DOHH2 (cell line): Measurements from ENCODE around the gene SS18L1.

Experiments
- H3F3A ChIP-seq: fragments of 200-600 bp; sonication (generic), shearing (Covaris generic); 2 replicates; pipeline ENCODE4 v1.6.0; 2016; ENCODE audit warnings: antibody characterized with exemption, mild to moderate bottlenecking; ENCODE audit not compliant: control insufficient read depth, insufficient read depth
- H3K27ac ChIP-seq: fragments of 200-600 bp; sonication (generic); 2 replicates; pipeline ENCODE4 v1.5.1; 2014; ENCODE audit warnings: low read depth, mild to moderate bottlenecking, low read length, moderate library complexity
- H3K27me3 ChIP-seq: fragments of 200-600 bp; sonication (generic); 2 replicates; pipeline ENCODE4 v1.6.1; 2014; ENCODE audit warnings: mild to moderate bottlenecking, low read length, mixed read lengths; ENCODE audit not compliant: control insufficient read depth
- H3K36me3 ChIP-seq: fragments of 200-600 bp; sonication (generic); 2 replicates; pipeline ENCODE4 v1.6.1; 2014; ENCODE audit warnings: mild to moderate bottlenecking, low read length, moderate library complexity, mixed read lengths; ENCODE audit not compliant: control insufficient read depth
- H3K4me1 ChIP-seq: fragments of 200-600 bp; sonication (generic); 2 replicates; pipeline ENCODE4 v1.6.1; 2014; ENCODE audit warnings: mild to moderate bottlenecking, low read length, mixed read lengths; ENCODE audit not compliant: control insufficient read depth
- H3K4me2 ChIP-seq: fragments of 200-600 bp; sonication (generic); 2 replicates; pipeline ENCODE4 v1.6.0; 2014; ENCODE audit warnings: mild to moderate bottlenecking, low read length, moderate library complexity
- H3K4me3 ChIP-seq: fragments of 200-600 bp; sonication (generic); 2 replicates; pipeline ENCODE4 v1.5.1; 2014; ENCODE audit warnings: mild to moderate bottlenecking, low read length, mixed read lengths
- H3K79me2 ChIP-seq: fragments of 200-600 bp; sonication (generic); 2 replicates; pipeline ENCODE4 v1.6.1; 2014; ENCODE audit warnings: mild to moderate bottlenecking, low read length, mixed read lengths; ENCODE audit not compliant: control insufficient read depth
- H3K9me2 ChIP-seq: fragments of 200-600 bp; sonication (generic); replicated peaks from 2 replicates; pipeline ENCODE4 v1.6.1; 2014; ENCODE audit warnings: mild to moderate bottlenecking, low read length, mixed read lengths; ENCODE audit not compliant: control insufficient read depth
- H3K9me3 ChIP-seq: fragments of 200-600 bp; sonication (generic); 2 replicates; pipeline ENCODE4 v1.6.1; 2014; ENCODE audit warnings: antibody characterized with exemption, low read length, mixed read lengths; ENCODE audit not compliant: control insufficient read depth, insufficient read depth
- H4K20me1 ChIP-seq: fragments of 200-600 bp; sonication (generic); 2 replicates; pipeline ENCODE4 v1.6.0; 2014; ENCODE audit warnings: low read depth, mild to moderate bottlenecking, antibody characterized with exemption, low read length, moderate library complexity; ENCODE audit not compliant: control insufficient read depth, insufficient read depth
- EZH2phosphoT487 ChIP-seq: fragments of 200-600 bp; sonication (generic); IDR thresholded peaks from 2 replicates; pipeline ENCODE4 v1.6.1; 2017; ENCODE audit warnings: borderline replicate concordance, mild to moderate bottlenecking, antibody characterized with exemption, low read length, moderate library complexity, mixed read lengths
- TF ChIP-seq, protein P1 (sequence below): fragments of 200-600 bp; sonication (generic); IDR thresholded peaks from one replicate; pipeline ENCODE4 v1.5.1; 2014; ENCODE audit warnings: antibody characterized with exemption, mild to moderate bottlenecking, low read depth, low read length; ENCODE audit not compliant: poor library complexity, severe bottlenecking

SS18L1 gene

DNA sequence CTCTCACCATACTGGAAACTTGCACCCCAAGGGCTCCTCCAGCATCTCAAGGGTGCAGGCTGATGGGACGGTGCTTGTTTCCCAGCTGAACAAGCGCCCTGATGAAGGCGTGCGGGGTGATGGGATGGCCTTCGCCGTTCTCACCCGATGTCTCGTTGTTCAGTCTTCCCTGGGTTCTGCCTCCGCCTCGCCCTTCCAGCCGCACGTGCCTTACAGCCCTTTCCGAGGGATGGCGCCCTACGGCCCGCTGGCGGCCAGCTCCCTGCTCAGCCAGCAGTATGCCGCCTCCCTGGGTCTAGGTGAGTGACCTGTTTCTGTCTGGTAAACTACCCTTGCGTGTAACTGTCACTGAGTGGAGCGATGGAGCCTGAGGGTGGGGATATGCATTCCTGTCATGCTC lies 17.4 kb upstream of the SS18L1 start:
- H3K27ac ChIP-seq = no peak overlapping the region
- TF ChIP-seq, protein P1, sequence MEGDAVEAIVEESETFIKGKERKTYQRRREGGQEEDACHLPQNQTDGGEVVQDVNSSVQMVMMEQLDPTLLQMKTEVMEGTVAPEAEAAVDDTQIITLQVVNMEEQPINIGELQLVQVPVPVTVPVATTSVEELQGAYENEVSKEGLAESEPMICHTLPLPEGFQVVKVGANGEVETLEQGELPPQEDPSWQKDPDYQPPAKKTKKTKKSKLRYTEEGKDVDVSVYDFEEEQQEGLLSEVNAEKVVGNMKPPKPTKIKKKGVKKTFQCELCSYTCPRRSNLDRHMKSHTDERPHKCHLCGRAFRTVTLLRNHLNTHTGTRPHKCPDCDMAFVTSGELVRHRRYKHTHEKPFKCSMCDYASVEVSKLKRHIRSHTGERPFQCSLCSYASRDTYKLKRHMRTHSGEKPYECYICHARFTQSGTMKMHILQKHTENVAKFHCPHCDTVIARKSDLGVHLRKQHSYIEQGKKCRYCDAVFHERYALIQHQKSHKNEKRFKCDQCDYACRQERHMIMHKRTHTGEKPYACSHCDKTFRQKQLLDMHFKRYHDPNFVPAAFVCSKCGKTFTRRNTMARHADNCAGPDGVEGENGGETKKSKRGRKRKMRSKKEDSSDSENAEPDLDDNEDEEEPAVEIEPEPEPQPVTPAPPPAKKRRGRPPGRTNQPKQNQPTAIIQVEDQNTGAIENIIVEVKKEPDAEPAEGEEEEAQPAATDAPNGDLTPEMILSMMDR = no peak
- H3K36me3 ChIP-seq = peaks cover 77% of the 10 kb centered on the region
- no peak overlapping the region for H3K4me2 ChIP-seq
- H3K27me3 ChIP-seq = no peaks in the 10 kb centered on the region
- H3K9me3 ChIP-seq = no peaks in the 10 kb centered on the region
- no peaks in the 10 kb centered on the region for H3K9me2 ChIP-seq
- peaks cover 14% of the 10 kb centered on the region for H4K20me1 ChIP-seq
- H3F3A ChIP-seq = peaks cover 20% of the 10 kb centered on the region
- H3K4me3 ChIP-seq = no peak overlapping the region
- H3K4me1 ChIP-seq = peaks cover 53% of the 10 kb centered on the region
- H3K79me2 ChIP-seq = peaks cover 60% of the 10 kb centered on the region

DNA sequence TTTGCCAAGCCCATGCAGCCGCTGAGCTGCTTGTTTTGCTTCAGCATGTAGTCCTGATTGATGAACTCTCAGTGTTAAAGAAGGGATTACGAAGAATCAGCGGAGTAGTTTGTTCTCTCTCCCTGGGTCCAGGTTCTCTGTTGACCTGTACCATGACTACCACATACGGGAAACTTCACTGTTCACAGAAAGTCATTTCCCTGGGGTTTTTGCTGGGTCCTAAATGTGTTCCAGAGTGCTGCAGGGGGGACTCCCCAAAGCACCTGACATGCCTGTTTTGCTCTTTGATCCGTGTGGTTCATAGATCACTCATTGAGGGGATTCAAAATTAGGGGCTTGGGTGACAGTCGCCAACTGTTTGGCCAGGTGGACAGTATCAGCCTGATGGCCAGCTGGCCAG lies 15.8 kb upstream of the SS18L1 start:
- peaks cover 72% of the 10 kb centered on the region for H3K79me2 ChIP-seq
- peaks cover 94% of the 10 kb centered on the region for H3K36me3 ChIP-seq
- peaks cover 14% of the 10 kb centered on the region for H4K20me1 ChIP-seq

DNA sequence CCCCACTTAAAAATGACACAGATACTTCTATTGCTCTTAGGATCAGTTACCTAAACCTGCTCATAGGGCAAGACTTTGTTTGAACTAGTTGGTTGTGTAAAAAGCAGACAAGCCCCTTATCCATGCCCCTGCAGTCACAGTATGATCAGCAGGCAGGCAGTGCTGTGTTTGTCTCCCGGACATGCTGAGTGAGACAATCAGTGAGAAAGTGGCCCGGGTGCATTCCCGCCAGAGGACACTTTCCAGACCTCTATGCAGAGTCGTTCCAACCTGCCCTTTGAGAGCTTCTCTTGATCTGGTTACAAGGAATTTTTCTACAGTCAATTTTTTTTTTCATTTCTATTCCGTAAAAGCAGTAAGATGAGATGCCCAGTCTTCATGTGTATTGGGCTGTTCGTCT lies 15.1 kb upstream of the SS18L1 start:
- Histone ChIP-seq H3K4me1 (peaks cover 45% of the 10 kb centered on the region), H3K27me3 (no peaks in the 10 kb centered on the region), H4K20me1 (peaks cover 9% of the 10 kb centered on the region), H3K27ac (peak overlapping the region; percentile 91), H3K9me2 (no peaks in the 10 kb centered on the region), H3K36me3 (peaks cover 97% of the 10 kb centered on the region), H3F3A (peaks cover 17% of the 10 kb centered on the region), H3K4me3 (peak overlapping the region; percentile 69; the same call in 1 of the 2 replicates), H3K9me3 (no peaks in the 10 kb centered on the region), H3K79me2 (peaks cover 65% of the 10 kb centered on the region), H3K4me2 (peak overlapping the region; percentile 87; the same call in 1 of the 2 replicates)
- TF ChIP-seq, protein P1 = no peak
- TF ChIP-seq EZH2phosphoT487 = no peak

More for the DNA sequence above, 15.8 kb upstream of the SS18L1 start:
- Histone ChIP-seq H3K9me2 (no peaks in the 10 kb centered on the region), H3K4me3 (no peak overlapping the region), H3K27me3 (no peaks in the 10 kb centered on the region), H3K9me3 (no peaks in the 10 kb centered on the region), H3K4me1 (peaks cover 49% of the 10 kb centered on the region), H3F3A (peaks cover 17% of the 10 kb centered on the region), H3K4me2 (0 out of 2 replicates have a peak overlapping the region, but pooled peaks have one; percentile 87), H3K27ac (peak overlapping the region; percentile 91; the same call in 1 of the 2 replicates)
- TF ChIP-seq, protein P1 = no peak
